ENCODE data around the gene POLR3G. TPM values are rescaled to one million over a fixed set of nuclear protein-coding genes. Genes with fewer than 3 reads are reported as not detected.

Gene POLR3G
- total RNA-seq, 1 experiment from 2014 or later: 60.5 TPM

DNA sequence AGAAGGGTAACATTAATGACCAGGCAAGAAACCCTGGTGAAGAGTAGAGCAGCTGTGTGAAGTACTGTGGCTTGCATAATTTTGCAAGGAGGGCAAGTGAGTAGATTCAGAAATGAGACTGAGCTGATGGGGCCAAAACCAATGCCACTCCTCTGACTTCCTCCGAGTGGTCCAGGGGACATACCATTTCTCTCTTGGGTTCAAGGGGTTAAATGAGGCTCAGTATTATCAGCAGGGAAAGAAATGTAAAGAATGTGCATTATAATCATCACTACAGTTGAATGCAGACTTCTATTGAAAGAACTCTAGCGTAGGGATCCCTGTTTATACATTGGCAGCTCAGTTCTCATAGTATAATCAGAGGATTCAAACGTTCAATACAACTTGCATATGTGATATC is 9.9 kb downstream of the POLR3G start:
- in situ Hi-C loops (cut with HindIII; ENCODE audit: low pct_unique_long_range_greater_than_20kb, low sequenced_read_pairs): no loop called here

DNA sequence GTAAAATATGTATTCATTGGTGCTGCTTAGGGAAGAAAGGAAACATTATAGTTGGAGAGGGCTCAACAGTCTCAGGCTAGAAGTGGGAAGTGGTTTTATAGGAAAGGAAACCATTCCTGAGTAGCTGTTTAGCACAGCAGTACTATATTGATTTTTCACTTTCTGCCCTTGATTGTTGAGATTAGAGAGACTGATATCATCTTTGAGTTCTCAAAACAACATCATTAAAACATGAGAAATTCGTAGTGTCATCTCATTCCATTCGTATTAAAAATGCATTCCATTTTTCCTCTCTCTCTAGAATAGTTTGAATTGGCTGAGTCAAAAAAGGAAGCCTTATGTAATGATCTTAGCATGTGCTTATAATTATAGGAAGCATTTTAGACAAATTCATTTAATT is 14.1 kb downstream of the POLR3G start:
- DNase-seq (ENCODE audit: low read depth, low spot score): no peak
- in situ Hi-C loops (cut with HindIII; ENCODE audit: low pct_unique_long_range_greater_than_20kb, low sequenced_read_pairs): no loop called here

More for the DNA sequence above, 9.9 kb downstream of the POLR3G start:
- no peak for DNase-seq (ENCODE audit: low read depth, low spot score)

DNA sequence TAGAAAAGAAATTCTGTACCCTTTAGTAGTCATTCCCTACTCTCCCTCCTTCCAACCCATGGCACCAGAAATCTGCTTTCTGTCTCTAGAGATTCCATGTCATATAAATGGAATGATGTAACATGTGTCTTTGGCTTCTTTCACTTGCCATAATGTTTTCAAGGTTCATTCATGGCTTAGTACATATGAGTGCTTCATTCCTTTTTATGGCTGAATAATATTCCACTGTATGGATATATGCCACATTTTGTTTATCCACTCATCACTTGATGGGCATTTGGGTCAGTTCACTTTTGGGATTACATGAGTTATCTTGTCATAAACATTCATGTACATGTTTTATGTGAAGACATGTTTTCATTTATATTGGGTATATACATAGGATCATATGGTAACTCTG is 19.4 kb downstream of the POLR3G start:
- DNase-seq (ENCODE audit: low read depth, low spot score): no peak
- in situ Hi-C loops (cut with HindIII; ENCODE audit: low pct_unique_long_range_greater_than_20kb, low sequenced_read_pairs): no loop called here

DNA sequence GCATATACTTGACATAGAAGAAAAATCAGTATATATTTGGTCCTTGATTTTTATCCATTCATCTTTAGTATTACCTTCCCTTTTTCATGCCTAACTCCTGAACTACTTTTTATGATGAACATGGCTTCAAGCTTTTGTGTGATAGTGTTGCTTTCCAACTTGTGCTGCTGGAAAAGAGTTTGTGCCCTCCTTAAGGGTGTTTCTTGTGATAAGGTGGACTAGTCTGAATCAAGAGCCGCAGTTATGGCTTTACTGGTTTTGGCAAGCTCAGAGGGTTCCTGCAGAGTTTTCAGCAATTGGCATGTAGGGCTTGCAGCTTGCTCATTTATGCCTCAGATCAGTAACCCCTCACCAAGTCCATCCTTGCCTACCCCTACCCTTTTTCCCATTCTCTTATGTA is 20.5 kb downstream of the POLR3G start:
- in situ Hi-C loops (cut with HindIII; ENCODE audit: low pct_unique_long_range_greater_than_20kb, low sequenced_read_pairs): no loop called here
- no peak for DNase-seq (ENCODE audit: low read depth, low spot score)

DNA sequence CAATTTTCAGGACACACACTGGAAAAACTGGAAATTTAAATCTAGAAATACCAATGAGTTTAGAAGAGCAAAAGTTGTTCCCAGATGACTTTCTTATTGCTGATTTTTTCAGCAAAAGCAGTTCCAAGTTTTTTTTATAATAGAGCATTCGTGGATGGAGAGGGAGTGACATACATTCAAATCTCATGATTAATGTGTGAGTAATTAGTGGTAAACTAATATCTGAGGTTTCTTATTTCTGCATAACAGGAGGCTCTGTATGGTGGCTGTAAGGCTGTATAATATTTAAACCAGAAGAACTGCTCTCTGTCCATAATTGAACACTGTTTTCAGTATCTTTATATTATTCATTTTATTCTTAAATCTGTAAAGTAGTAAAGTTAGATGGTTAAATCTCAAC is 28.9 kb downstream of the POLR3G start:
- in situ Hi-C loops (cut with HindIII; ENCODE audit: low pct_unique_long_range_greater_than_20kb, low sequenced_read_pairs): no loop called here

DNA sequence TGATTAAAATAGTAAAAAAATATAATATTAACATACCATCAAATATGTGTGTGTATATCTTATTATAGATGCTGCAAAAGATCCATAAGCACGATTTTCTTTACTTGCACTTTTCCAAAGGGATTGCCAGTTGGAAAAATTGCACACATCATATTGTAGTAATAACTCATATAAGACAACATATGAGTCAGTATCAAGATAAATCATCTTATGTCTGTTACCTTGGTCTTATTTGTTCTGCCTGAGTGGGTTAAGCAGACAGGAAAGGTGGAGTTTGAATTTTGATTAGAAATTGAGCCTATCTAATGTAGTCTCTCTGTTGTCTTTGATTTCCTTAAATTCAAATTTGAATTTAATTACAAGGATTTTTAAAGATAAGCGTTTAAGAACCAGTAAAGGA is 30.1 kb downstream of the POLR3G start:
- no peak for DNase-seq (ENCODE audit: low read depth, low spot score)
- in situ Hi-C loops (cut with HindIII; ENCODE audit: low pct_unique_long_range_greater_than_20kb, low sequenced_read_pairs): no loop called here

More for the DNA sequence above, 28.9 kb downstream of the POLR3G start:
- DNase-seq (ENCODE audit: low read depth, low spot score): no peak

DNA sequence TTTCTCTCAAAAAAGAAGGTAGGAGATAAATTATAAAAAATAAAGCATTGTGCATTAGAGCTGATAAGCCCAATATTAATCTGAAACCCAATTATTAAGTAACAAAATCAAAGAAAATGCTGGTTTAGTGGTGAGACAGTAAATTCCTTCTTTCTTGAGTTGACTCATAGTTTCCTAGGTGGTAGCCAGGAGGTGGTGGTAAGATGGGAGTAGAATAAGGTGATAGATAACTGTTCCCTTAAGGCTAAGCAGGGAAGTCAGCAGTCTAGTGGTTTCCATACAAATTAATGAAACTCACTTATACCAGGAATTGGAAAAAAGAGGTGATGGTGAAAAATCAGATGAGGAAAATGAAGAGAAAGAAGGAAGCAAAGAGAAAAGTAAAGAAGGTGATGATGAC is 31.6 kb downstream of the POLR3G start:
- in situ Hi-C loops (cut with HindIII; ENCODE audit: low pct_unique_long_range_greater_than_20kb, low sequenced_read_pairs): no loop called here
- no peak for DNase-seq (ENCODE audit: low read depth, low spot score)

DNA sequence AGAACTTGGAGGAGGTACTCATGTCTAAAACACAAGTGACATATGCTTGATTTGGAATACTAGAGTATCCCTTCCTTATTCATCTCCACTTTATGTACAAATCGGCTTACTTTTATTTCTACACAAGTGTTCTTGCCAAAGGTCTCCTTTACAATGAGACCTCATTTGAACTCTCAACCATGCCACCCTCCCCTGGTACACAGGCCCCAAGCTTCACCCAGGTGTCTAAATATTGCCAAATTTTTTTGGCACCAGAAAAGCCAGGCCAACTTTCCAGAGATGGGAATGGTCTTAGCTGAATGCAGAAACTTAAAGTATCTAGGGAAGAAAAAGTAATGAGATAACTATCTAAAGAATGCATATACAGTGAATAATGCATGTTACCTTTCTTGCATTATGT is 35.8 kb downstream of the POLR3G start:
- in situ Hi-C loops (cut with HindIII; ENCODE audit: low pct_unique_long_range_greater_than_20kb, low sequenced_read_pairs): no loop called here
- DNase-seq (ENCODE audit: low read depth, low spot score): no peak

DNA sequence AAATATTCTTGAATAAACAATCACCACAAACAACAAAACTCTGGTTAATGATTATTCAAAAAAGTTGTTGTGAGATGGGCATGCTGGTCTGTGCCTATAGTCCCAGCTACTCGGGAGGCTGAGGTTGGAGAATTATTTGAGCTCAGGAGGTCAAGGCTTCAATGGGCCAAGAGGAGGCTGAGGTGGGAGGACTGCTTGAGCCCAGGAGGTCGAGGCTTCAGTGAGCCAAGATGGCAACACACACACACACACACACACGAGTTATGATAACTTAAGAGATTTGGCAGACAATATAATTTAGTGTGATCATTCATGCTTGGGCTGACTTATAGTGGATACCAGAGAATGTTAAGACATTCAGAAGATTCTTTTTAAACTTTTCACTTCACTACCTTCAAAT is 39.9 kb downstream of the POLR3G start:
- DNase-seq (ENCODE audit: low read depth, low spot score): no peak

DNA sequence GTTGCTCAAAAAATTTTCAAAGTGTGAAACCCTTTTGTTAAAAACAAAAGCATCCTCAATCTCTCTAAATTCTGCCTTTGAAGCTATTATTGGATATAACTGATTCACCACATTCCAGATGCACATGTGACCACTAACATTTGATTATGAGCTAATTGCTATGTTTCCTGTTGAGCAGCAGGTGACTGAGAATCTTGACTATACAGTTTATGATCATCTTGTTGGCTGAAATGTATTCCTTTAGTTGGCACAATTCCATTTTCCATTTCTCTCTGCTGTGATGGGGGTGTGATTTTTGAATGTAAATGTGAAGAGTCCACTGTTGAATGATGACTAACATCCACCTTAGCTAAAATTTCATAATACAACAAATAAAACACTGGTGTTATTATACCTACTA is 44.0 kb downstream of the POLR3G start:
- in situ Hi-C loops (cut with HindIII; ENCODE audit: low pct_unique_long_range_greater_than_20kb, low sequenced_read_pairs): no loop called here
- DNase-seq (ENCODE audit: low read depth, low spot score): peak; percentile 51

More for the DNA sequence above, 39.9 kb downstream of the POLR3G start:
- in situ Hi-C loops (cut with HindIII; ENCODE audit: low pct_unique_long_range_greater_than_20kb, low sequenced_read_pairs): no loop called here

DNA sequence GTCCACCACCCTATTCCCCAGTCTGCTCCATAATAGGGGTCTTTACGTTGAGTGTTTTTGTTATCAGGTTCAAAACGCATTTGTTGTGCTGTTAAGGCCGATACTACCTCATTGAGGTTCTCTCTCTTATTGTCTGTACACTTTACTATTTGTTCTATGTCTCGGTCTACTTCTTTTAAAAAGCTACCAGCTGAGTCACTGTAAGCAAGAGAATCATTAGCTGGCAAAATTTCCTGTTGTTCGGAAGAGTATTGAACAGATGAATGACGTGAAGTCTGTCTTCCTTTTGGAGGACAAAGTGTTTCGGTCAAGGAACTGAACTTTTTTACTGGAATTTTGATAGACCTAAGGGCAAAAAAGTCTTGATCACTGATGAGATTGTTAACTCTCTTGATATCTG is 44.4 kb downstream of the POLR3G start:
- in situ Hi-C loops (cut with HindIII; ENCODE audit: low pct_unique_long_range_greater_than_20kb, low sequenced_read_pairs): no loop called here
- no peak for DNase-seq (ENCODE audit: low read depth, low spot score)

DNA sequence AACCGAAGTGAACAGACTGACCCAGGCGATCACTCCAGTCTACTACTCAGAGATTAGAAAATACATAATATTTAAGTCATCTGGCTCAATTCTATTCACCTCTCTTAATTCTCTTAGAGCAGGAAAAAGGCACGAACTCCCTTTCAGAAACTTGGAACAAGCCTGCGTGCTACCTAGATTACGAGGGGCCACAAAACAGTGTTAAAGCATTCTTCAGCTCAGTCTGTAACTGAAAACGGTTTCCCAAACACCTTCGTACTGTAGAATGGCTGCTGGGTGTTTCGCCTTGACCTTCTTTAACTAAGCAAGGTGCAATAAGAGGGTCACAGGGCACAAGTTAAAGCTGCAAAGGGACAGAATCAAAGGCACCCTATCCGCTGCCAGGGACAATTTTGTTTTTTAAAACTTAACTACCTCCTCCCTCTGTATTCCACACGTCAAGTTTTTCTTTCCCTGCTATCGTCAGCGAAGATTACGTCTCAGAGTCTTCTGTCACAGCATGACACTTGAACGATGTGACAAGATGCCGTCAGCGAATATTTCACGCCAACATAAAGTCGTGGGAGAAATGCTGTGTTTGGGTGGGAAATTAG is 54.0 kb downstream of the POLR3G start:
- DNase-seq (ENCODE audit: low read depth, low spot score): peak; percentile 13
- in situ Hi-C loops (cut with HindIII; ENCODE audit: low pct_unique_long_range_greater_than_20kb, low sequenced_read_pairs): no loop called here

DNA sequence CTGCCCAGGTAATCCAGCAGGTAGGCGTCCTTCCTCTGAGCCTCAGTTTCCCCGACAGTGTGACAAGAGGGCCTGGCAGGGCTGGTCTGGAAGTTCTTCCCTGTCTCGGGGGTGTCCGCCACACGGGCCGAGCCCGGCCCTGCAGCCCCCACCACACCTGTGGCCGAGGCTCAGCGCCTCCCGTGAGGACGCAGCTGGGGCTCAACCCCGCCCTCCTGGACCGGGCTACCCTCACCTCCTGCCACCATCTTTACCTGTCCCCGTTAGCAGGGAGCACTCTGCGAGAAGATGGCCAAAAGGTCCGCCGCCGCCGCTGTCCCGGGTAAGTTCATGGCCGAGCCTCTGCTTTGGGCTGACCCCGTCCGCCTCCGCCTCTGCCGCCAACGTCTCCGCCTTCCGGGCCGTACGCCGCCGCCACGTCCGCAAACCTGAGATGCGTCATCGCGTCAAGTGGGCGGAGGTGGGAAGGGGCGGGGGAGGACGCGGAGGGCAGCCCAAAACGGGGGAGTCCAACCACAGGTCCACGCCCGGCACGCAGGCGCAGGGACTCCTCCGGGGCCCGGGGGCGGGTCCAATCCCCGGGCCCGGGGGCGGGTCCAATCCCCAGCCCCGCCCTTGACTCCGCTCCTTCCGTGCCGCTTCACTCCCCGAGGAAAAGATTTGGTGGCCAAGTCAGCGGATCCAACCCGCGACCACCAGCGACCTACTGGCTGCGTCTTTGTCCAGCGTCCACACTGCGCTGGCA is 54.7 kb downstream of the POLR3G start, which contains the start of gene LYSMD3:
LYSMD3 (minus strand) TSS at position 391 of the 745 bp plus-strand sequence. CDS start 4,295 bp downstream, outside the sequence.
- DNase-seq (ENCODE audit: low read depth, low spot score): peak; percentile 97
- in situ Hi-C loops (cut with HindIII; ENCODE audit: low pct_unique_long_range_greater_than_20kb, low sequenced_read_pairs): no loop called here

DNA sequence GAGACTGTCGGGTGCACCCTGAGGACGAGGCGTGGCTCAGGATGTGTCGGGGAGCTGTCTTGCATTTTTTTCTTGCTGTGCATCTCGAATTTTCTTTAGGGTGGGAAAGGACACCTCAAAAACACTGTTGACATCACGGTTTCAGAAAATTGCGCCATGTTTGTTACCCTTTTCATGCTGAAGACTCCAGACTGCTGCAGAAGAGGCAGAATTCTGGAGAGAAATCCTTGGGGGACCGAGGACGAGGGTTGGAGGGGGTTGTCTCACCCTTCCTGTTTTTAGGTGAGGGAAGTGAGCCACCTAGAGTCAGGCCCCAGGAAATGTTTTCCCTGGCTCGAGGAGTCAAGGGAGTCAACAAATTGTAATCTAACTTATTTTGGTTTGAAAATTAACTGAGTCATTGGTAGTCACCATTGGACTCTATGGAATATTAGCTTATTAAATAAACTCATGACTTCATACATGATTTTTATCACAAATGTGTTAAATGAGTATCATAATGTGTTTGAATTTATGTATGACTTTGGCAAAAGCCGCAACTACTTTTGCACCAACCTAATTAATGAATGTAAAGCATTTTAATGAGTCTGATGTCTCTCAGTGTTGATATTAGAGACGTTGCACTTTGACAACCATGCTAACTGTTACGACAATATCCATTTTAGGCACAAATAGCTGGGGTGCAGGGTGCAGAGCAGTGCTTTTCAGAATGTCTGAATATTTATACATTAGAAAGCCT is 55.4 kb downstream of the POLR3G start:
- peak; percentile 86 for DNase-seq (ENCODE audit: low read depth, low spot score)
- in situ Hi-C loops (cut with HindIII; ENCODE audit: low pct_unique_long_range_greater_than_20kb, low sequenced_read_pairs): no loop called here

DNA sequence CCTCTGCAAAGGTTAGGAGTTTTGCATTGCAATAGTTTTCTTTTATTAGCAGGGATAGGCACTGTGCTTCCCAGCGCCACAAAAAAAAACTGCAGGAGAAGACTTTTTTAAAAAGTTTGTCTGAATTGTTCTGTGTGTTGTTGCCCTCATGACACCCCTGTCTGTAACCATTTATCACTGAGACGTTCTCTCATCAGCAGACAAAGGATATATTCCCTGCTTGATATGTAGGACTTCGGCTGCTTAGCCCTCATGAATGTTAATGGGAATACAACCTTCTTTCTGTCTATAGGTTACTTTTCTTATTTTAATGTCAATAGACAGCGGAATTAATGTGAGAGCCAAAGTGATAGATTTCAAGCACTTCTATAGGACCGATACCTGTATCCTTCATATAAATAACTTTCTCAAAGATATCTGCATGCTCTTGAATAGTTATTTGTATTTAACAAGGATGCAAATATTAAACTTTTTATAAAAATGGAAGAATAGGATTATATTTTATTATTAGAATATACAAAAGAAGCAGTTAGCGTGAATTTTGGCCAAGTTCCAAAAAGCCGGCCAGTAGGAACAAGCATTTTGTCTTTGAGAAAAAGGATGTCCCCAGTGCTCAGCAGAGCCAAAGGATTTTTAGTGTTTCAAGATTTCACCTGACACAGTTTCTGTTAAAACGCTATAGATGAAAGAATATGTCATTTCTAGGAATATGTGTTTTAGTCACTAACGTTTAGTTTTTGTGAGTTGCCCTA is 56.2 kb downstream of the POLR3G start:
- in situ Hi-C loops (cut with HindIII; ENCODE audit: low pct_unique_long_range_greater_than_20kb, low sequenced_read_pairs): no loop called here

DNA sequence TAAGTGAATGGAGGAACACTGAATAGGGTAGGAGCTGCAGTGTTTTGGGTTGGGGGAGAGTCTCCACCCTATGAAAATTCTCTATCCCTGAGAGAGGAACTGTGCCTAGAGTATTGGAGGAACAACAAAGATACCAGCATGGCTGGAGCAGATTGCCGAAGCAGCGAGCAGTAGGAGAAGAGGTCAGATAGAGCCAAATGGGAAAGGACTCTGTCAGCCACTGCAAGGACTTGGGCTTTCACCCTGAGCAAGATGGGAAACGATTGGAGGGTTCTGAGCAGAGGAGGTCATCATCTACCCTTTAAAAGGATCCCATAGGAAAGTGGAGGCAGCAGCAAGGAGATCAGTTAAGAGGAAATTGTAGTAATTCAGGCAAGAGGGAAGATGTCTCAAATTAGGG is 59.1 kb downstream of the POLR3G start:
- in situ Hi-C loops (cut with HindIII; ENCODE audit: low pct_unique_long_range_greater_than_20kb, low sequenced_read_pairs): no loop called here
- no peak for DNase-seq (ENCODE audit: low read depth, low spot score)

More for the DNA sequence above, 56.2 kb downstream of the POLR3G start:
- peak; percentile 20 for DNase-seq (ENCODE audit: low read depth, low spot score)

DNA sequence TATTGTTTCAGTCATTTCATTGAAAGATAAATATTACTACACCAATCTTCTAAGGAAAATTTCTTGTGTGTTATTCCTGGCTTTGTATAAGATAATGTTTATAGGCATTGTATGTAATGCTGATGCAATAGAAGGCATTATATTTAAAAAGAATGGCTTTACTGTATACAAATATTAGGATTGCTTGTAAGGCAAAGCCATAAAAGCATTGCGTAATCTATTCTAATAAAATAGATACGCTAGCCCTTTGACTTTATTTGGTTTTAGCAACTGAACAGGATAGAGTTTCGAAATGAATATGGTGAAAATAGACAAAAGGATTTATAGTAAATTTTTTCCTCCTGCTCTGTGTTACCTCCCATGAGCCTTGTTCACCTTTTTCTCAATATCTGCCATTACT is 60.3 kb downstream of the POLR3G start:
- no peak for DNase-seq (ENCODE audit: low read depth, low spot score)
- in situ Hi-C loops (cut with HindIII; ENCODE audit: low pct_unique_long_range_greater_than_20kb, low sequenced_read_pairs): no loop called here

Measured in SK-MEL-5 (cell line).